GM23248 (cell line): ENCODE results near the gene ACADM. TPM values are rescaled to one million over a fixed set of nuclear protein-coding genes. Genes with fewer than 3 reads are reported as not detected.
A peak's percentile ranks its signal among the peaks of the same experiment; 100 is the strongest.

Source experiments
- DNase-seq: peaks from one replicate; pipeline ENCODE4 v3.0.0-alpha.2; 2015
- H2AFZ ChIP-seq: fragments of 200-600 bp; sonication (generic); 2 replicates; pipeline ENCODE4 v1.6.1; 2016; ENCODE audit warnings: antibody characterized with exemption
- H3F3A ChIP-seq: fragments of 200-600 bp; sonication (generic); 2 replicates; pipeline ENCODE4 v1.6.1; 2016; ENCODE audit warnings: mild to moderate bottlenecking, antibody characterized with exemption, mixed run types; ENCODE audit not compliant: insufficient read depth
- H3K27ac ChIP-seq: fragments of 200-600 bp; sonication (generic); 2 replicates; pipeline ENCODE4 v1.5.1; 2016; ENCODE audit warnings: mild to moderate bottlenecking
- H3K27me3 ChIP-seq: fragments of 200-600 bp; sonication (generic); replicated peaks from 2 replicates; pipeline ENCODE4 v1.6.1; 2016; ENCODE audit warnings: mild to moderate bottlenecking; ENCODE audit not compliant: insufficient read depth
- H3K36me3 ChIP-seq: fragments of 200-600 bp; sonication (generic); 2 replicates; pipeline ENCODE4 v1.6.1; 2016; ENCODE audit warnings: low read depth, mild to moderate bottlenecking
- H3K4me1 ChIP-seq: fragments of 200-600 bp; sonication (generic); 2 replicates; pipeline ENCODE4 v1.6.1; 2016; ENCODE audit warnings: mild to moderate bottlenecking; ENCODE audit not compliant: insufficient read depth
- H3K4me2 ChIP-seq: fragments of 200-600 bp; sonication (generic); one replicate; pipeline ENCODE4 v1.6.1; 2016; ENCODE audit warnings: mild to moderate bottlenecking; ENCODE audit not compliant: unreplicated experiment
- H3K4me3 ChIP-seq: fragments of 200-600 bp; sonication (generic); 2 replicates; pipeline ENCODE4 v1.5.1; 2016; ENCODE audit warnings: mild to moderate bottlenecking
- H3K79me2 ChIP-seq: fragments of 200-600 bp; sonication (generic); 2 replicates; pipeline ENCODE4 v1.6.1; 2016; ENCODE audit warnings: mild to moderate bottlenecking; ENCODE audit not compliant: insufficient read depth
- H3K9ac ChIP-seq: fragments of 200-600 bp; sonication (generic); 2 replicates; pipeline ENCODE4 v1.6.1; 2016; ENCODE audit warnings: mild to moderate bottlenecking
- H3K9me2 ChIP-seq: fragments of 200-600 bp; sonication (generic); 2 replicates; pipeline ENCODE4 v1.6.1; 2016; ENCODE audit warnings: mixed run types, mild to moderate bottlenecking, moderate library complexity; ENCODE audit not compliant: insufficient read depth
- H3K9me3 ChIP-seq: fragments of 200-600 bp; sonication (generic); one replicate; pipeline ENCODE4 v1.6.1; 2017; ENCODE audit warnings: low read depth
- H4K20me1 ChIP-seq: fragments of 200-600 bp; sonication (generic); 2 replicates; pipeline ENCODE4 v1.6.0; 2016; ENCODE audit not compliant: insufficient read depth
- EZH2 ChIP-seq: fragments of 200-600 bp; sonication (generic); IDR thresholded peaks from 2 replicates; pipeline ENCODE4 v1.6.1; 2018; ENCODE audit warnings: antibody characterized with exemption, mild to moderate bottlenecking; ENCODE audit not compliant: insufficient read depth, poor library complexity, severe bottlenecking
- EZH2phosphoT487 ChIP-seq: fragments of 200-600 bp; sonication (generic); IDR thresholded peaks from 2 replicates; pipeline ENCODE4 v1.6.1; 2018; ENCODE audit warnings: antibody characterized with exemption, moderate library complexity, mild to moderate bottlenecking, low read depth; ENCODE audit not compliant: insufficient read depth
- WGBS, 2 experiments: methylation state at CpG; one replicate each; pipeline ENCODE4 v1.1.6; 2015 to 2017; ENCODE audit warnings: low lambda C conversion rate in 2 of 2, low coverage in 1 of 2; ENCODE audit errors: missing lambda C conversion rate in 2 of 2; 5-methylcytosine and 5-hydroxymethylcytosine counted together
- in situ Hi-C: fragments of 300-500 bp; cut with MboI; formaldehyde crosslinking; loops from 2 replicates; pipeline ENCODE4 v1.15.0; 2020
- polyA plus RNA-seq: library from polyadenylated mRNA; unstranded; fragments of >200 nt; fragmentation: Nextera tagmentation; extraction: Ambion mirVana; gene quantifications from 2 replicates; pipeline ENCODE4 v1.2.1, GENCODE V29; 2016
- total RNA-seq: library from RNA; depleted of rRNA; stranded (reverse); fragments of >200 nt; shearing (Covaris generic); gene quantifications from 2 replicates; pipeline ENCODE4 v1.2.3, GENCODE V29; 2014

ACADM gene
- total and polyA plus RNA-seq, 2 experiments from 2014 or later = 32.6 to 37.5 TPM

GRCh38 chr1:75727571-75727970, 3.1 kb downstream of the ACADM start:
- TF ChIP-seq EZH2phosphoT487 = no peak
- no peak for TF ChIP-seq EZH2
- Histone ChIP-seq H3K36me3 (no peaks in the 10 kb centered on the region), H2AFZ (no peak overlapping the region), H3K4me3 (no peak overlapping the region), H3K27me3 (no peaks in the 10 kb centered on the region), H3F3A (peaks cover 12% of the 10 kb centered on the region; the same call in 1 of the 2 replicates), H3K4me2 (peak overlapping the region; percentile 0), H3K27ac (no peak overlapping the region), H3K9me2 (no peaks in the 10 kb centered on the region), H3K9ac (no peak overlapping the region), H3K79me2 (peaks cover 75% of the 10 kb centered on the region), H3K4me1 (peaks cover 18% of the 10 kb centered on the region), H3K9me3 (no peaks in the 10 kb centered on the region), H4K20me1 (no peaks in the 10 kb centered on the region)
- 46 to 51% methylated on average over 3 of the region's 3 CpGs for WGBS, 2 experiments
- DNase-seq = peak; percentile 32
- in situ Hi-C loops = no loop called here

GRCh38 chr1:75730432-75730831, 5.9 kb downstream of the ACADM start:
- peaks cover 23% of the 10 kb centered on the region for H3K36me3 ChIP-seq
- peaks cover 67% of the 10 kb centered on the region for H3K79me2 ChIP-seq
- TF ChIP-seq EZH2phosphoT487 (no peak), EZH2 (no peak)
- in situ Hi-C loops = no loop called here
- H3K4me2 ChIP-seq = no peak overlapping the region
- H3K4me3 ChIP-seq = no peak overlapping the region
- DNase-seq = no peak
- no peaks in the 10 kb centered on the region for H3K27me3 ChIP-seq
- H3K4me1 ChIP-seq = peaks cover 26% of the 10 kb centered on the region
- H4K20me1 ChIP-seq = no peaks in the 10 kb centered on the region
- H3K9me2 ChIP-seq = no peaks in the 10 kb centered on the region
- H3K9ac ChIP-seq = no peak overlapping the region
- H3K9me3 ChIP-seq = no peaks in the 10 kb centered on the region
- no peak overlapping the region for H2AFZ ChIP-seq
- no peak overlapping the region for H3K27ac ChIP-seq
- peaks cover 15% of the 10 kb centered on the region; the same call in 1 of the 2 replicates for H3F3A ChIP-seq
- WGBS, 2 experiments = 48 to 100% methylated on average over 1 to 2 of the region's 2 CpGs

- no peak for TF ChIP-seq EZH2phosphoT487
- no peak for TF ChIP-seq EZH2
- no peak overlapping the region for H2AFZ ChIP-seq
- no peak overlapping the region for H3K4me3 ChIP-seq
- peak overlapping the region; percentile 39 for H3K4me2 ChIP-seq
- no peaks in the 10 kb centered on the region for H4K20me1 ChIP-seq
- H3K9me2 ChIP-seq = no peaks in the 10 kb centered on the region
- peaks cover 52% of the 10 kb centered on the region for H3K79me2 ChIP-seq
- no peaks in the 10 kb centered on the region for H3K27me3 ChIP-seq
- H3K27ac ChIP-seq = peak overlapping the region; percentile 64; the same call in 1 of the 2 replicates
- peaks cover 29% of the 10 kb centered on the region for H3K36me3 ChIP-seq
- DNase-seq = peak; percentile 42
- peaks cover 18% of the 10 kb centered on the region for H3K4me1 ChIP-seq
- no peaks in the 10 kb centered on the region for H3K9me3 ChIP-seq
- 91 to 92% methylated on average over 4 of the region's 4 CpGs for WGBS, 2 experiments
- H3F3A ChIP-seq = peaks cover 12% of the 10 kb centered on the region; the same call in 1 of the 2 replicates
- in situ Hi-C loops = no loop called here
- H3K9ac ChIP-seq = peak overlapping the region; percentile 12
Observed at GRCh38 chr1:75731881-75732280, 7.4 kb downstream of the ACADM start.

GRCh38 chr1:75732703-75733102, 8.2 kb downstream of the ACADM start:
- Histone ChIP-seq H4K20me1 (no peaks in the 10 kb centered on the region), H3K4me3 (no peak overlapping the region), H2AFZ (no peak overlapping the region), H3K27me3 (no peaks in the 10 kb centered on the region), H3K9ac (peak overlapping the region; percentile 12), H3K36me3 (peaks cover 29% of the 10 kb centered on the region), H3K4me2 (peak overlapping the region; percentile 39), H3K4me1 (peaks cover 18% of the 10 kb centered on the region), H3K79me2 (peaks cover 44% of the 10 kb centered on the region), H3K9me2 (no peaks in the 10 kb centered on the region), H3K9me3 (no peaks in the 10 kb centered on the region), H3K27ac (peak overlapping the region; percentile 64), H3F3A (peaks cover 12% of the 10 kb centered on the region; the same call in 1 of the 2 replicates)
- in situ Hi-C loops = no loop called here
- WGBS, 2 experiments = 44 to 67% methylated on average over 1 of the region's 1 CpG
- peak; percentile 50 for DNase-seq
- TF ChIP-seq EZH2 (no peak), EZH2phosphoT487 (no peak)
